GM21723 (cell line): ENCODE results near the gene NEO1.

ENCODE experiments used
- ATAC-seq: cut with Tn5 transposase; IDR thresholded peaks from one replicate; pipeline ENCODE4 v1.9.1; 2021; ENCODE audit warnings: mild to moderate bottlenecking, moderate library complexity; ENCODE audit not compliant: unreplicated experiment

Gene NEO1

DNA sequence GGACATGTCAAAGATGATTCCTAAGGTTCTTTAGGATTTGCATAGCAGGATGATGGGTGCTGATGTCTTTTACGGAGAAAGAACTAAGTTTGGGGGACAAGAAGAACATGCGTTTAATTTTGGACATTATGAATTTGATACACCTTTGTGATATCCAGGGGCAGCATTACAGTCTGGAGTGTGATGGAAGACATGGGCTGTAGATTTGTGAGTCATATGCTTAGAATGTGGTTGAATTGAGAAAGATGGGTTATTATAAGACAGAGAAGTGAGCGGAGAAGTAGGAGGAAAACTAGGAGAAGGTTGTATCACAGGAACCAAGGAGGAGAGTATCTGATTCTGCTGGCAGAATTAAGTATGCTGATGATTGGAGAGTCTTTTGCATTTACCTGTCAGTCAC, 20.6 kb downstream of the NEO1 start:
- no peak for ATAC-seq

DNA sequence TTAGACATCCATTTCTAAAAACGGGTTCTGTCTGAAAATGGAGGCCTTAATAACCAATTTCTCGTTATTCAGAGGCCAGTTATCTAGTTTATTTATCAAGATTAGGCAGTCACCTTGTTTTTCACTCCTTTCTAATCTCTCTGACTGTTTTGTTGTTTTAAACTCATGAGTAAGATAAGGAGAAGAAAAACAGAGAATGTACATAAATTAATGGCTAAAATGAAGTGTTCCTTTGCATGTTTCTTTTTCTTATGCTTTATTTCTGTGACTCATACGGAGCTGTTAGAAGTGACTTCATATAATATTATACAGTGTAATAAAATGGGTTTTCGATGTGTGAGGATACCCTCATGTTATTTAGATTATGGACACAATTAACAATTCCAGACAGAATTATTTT, 22.0 kb downstream of the NEO1 start:
- no peak for ATAC-seq

DNA sequence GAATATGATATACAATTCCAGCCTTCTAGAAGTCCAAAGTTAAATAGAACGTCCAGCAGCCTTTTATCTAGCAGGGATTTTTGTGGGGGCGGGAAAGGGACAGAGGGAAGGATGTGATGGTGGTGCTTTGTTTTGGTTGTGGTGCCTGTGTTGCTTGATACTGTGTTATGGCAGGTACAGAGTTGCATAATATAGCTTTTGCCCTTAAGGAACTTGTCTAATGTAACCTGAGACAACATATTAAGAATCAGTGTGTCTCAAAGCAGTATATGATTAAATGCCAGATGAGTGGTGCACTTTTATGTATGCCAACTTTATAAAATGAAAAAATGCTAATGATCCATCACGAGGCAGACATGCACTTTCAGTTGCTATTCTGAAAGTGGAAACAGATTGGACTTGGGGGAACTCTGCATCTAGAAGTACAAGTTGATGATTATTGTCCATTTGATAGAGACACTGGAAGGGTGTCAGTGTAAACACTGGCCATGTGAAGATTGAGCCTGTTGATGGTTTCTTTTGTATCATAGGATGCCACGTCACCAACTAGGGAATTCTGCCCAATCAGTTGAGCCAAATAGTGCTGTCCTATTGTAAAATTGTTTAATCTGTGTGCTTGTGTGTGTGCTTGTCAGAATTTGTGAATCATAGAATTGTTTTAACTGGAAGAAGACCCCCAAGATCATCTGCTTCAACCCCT, 23.0 kb downstream of the NEO1 start:
- no peak for ATAC-seq

DNA sequence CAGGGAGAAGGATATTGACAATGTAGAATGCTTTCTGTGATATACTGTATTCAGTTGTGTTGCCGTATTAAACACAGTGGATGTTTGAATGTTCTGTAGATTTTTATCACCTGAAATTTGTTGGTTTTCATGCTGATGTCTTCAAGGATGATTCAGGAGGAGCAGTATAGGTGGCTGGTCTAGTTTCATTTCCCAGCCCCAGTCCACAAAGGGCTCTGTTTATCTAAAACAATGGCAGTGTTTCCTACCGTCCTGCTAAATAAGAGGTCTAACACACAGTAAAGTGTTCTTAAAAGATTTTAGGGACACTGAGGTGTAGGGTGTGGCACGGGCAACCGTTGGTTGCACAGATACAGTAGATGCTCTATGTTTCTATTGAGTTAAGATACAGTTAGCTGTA, 26.0 kb downstream of the NEO1 start:
- ATAC-seq: no peak

DNA sequence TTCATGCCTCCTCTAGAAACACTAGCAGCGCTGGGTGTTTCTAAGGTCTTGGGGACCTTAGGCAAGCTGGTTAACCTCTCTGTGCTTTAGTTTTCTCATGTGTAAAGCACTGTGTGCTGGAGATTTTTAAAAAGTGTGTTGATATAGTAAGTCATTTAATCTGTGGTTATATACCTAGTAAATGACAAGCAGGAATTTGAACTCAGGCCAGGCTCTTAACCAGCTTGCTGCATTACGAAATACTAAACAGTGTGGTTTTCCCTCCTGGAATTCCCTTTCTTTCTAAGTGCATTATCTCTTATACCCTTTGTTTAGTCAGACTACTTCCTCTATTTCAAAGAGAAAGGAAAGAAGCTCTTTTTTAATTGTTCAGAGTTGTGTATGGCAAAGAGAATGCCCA, 26.5 kb downstream of the NEO1 start:
- ATAC-seq: no peak

DNA sequence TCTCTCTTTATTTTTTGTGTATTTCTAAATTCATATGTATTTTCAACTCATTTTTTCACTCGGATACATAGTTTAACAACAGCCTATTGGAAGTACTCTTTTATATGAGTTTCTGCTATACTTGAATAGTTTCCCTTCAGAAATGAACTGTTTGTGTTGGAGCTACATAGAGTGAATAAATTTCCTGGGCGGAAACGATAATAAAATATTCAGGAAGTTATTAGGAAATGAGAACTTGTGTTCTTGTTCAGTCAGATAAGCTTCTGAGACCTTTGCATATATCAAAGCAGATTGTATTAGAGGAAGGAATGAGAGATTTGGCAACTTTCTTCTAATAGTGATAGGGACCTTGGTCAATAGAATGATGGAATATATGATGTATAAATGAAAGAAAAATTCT, 27.3 kb downstream of the NEO1 start:
- ATAC-seq: no peak

DNA sequence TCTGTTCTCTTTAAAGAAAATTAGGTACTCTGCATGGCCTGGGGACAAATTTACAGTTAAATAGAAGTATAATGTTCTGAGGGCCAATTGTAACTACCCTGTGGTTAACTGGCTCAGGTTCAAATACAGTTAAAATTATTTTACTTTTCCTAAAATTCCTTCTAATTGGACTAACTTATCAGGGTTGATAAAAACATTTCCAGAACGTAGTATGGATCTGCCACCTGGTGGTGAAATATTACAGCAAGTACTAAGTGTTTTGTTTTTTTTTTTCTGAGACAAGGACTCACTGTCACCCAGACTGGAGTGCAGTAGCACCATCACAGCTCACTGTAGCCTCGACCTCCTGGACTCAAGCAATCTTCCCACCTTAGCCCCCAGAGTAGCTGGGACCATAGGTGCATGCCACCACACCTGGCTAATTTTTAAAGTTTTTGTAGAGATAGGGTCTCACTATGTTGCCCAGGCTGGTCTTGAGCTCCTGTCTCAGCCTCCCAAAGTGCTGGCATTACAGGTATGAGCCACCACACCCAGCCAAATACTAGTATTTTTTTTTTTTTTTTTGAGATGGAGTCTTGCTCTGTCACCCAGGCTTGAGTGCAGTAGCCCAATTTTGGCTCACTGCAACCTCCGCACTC, 29.2 kb downstream of the NEO1 start:
- no peak for ATAC-seq

DNA sequence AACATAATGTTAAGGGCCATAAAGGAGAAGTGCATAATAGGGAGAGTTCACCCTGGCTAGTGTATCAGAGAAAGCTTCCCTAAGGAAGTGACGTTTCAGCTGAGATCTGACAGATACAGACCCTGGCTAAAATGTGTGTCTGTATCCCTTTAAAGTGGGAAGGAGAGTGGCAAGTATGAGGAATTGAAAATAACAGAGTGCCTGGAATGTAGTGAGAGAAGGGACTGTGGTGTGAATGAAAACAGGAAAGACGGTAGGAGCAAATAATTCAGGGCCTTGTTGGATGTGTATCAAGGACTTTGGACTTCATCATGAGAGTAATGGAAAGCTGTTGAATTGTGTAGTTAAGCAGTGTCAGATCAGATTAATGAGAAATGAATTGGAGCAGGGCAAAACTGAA, 30.5 kb downstream of the NEO1 start:
- ATAC-seq: no peak

DNA sequence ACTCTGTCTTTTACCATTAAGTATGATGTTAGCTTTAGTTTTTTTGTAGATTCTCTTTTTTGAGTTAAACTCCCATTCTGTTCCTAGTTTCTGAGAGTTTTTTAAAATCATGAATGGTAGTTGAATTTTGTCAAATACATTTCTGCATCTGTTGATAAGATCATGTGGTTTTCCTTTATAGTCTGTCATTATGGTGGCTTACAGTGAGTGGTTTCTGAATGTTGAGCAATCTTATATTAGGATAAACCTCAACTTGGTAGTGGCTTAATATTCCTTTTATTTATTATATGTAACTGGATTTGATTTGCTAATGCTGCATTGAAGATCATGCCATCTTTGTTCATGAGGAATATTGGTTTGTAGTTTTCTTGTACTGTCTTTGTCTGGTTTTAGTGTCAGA, 34.8 kb downstream of the NEO1 start:
- ATAC-seq: no peak

DNA sequence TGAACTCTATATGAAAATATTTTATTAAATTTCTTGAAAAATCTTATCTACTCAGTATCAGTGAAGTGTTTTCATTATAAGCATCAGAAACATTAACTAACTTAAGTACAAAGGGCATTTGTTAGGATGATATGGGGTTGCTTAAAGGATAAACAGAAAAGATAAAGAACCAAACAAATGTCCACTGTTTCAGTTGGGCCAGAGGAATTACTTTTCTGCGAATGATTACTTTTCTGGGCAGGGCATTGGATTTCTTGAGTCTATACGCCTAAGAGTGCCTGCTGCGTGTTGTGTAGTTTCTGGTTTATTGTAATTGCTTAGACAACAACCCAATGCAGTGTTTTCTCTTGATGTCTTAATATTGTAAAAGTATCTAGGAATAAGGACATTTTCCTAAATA, 52.8 kb downstream of the NEO1 start:
- ATAC-seq: no peak

DNA sequence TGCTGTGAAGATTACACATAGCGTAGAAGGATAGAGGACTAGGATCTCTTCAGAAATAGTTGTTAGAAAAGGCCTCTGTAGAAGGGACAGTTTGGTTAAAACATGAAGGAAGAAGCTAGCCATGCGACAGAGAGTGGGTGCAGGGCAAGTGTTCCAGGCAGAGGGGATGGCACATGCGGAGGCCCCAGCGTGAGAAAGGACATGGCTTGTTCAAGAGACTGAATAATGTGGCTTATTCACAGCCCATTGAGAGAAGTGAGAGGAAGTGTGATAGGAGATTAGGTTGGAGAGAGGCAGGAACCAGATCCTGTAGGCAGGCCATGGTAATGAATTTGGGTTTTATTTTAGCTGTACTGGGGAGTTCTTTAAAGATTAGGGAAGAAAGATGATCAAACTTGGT, 56.4 kb downstream of the NEO1 start:
- ATAC-seq: no peak

DNA sequence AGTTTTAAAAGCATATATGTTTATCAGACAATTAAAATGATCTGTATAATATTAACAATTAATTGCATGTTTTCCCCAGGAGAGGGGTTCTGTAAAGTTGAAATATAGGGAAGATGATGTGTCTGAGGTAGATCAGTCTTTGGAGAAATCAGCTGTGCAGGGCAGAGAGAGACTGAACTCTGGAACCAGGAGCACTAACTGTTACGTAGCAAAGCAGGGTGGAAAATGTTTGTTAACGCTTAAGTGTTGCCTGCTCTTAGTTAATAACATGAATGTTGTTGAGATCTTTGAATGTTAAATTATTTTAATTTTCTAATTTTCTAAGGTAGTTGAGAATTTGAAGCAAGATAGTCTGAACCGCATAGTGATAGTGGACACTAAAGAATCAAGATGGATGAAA, 57.5 kb downstream of the NEO1 start:
- no peak for ATAC-seq

DNA sequence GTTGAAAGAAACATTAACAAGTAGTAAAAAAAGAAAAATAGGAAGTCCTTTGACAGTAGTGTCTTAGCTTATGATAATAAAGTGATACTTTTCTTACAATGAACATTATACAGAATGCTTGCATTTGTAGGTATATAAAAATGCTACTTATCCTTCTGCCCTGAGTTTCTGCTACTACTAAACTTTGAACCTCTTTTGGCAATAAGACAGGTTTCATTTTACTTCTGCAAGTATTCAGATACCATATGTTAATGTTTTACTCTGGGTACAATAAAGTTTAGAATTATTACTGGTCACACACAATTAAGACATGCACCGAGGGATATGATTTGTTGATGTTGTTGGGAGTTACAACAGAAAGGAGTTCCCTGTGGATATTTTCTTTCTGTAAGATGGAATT, 57.9 kb downstream of the NEO1 start:
- no peak for ATAC-seq

DNA sequence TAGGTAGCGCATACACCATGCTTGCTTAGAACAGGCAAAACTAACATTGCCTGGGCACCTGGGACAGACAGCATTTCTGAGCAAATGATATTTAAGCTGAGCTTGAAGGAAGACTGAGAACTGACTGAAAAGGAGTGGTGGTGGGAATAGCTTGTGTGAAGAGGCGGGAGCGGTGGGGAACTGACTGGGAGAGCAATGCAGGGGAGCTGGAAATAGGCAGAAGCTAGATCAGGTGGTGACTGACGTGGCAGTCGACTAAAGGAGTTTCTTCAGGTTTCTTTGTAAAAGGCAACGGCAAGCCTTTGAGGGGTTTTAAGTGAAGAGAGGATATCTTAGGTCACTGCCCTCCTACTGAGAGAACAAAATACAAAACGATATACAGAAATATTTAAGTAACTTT, 61.8 kb downstream of the NEO1 start:
- no peak for ATAC-seq

DNA sequence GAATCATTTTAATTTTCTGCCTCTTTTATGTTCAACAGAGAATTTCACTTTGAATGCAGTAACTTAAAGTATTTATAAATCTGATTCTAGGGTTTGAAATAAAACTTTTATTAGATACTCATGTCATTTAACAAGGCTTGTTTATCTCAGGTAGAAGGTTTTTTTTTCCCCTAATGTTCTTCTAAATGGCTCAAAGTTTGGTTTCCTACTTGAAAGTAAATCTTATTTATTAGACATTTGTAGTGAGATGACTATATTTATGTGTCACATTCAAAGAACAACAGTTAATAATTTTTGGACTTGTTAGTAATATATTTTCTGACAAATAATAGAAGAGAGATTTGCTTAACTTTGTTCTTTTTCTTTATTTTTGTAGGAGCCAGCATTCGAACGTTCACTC, 63.9 kb downstream of the NEO1 start:
- ATAC-seq: no peak

DNA sequence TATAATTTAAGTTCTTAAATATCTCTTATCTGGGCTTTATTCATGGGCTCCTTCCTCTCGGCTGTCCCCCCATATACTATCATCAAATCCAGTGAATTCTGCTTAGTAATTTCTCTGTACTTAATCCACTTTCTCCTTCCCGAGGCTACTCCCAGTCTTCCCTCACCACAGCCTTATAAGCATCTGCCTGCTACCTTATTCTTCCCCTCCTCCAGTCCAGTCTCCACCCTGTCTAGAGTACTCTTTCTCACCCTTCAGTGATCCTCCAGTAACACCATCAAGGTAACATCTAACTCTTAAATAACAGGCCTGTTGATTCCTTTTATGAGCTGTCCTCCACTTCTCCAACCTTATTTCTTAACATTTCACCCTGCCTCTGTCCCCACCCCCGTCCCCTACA, 65.8 kb downstream of the NEO1 start:
- ATAC-seq: no peak

DNA sequence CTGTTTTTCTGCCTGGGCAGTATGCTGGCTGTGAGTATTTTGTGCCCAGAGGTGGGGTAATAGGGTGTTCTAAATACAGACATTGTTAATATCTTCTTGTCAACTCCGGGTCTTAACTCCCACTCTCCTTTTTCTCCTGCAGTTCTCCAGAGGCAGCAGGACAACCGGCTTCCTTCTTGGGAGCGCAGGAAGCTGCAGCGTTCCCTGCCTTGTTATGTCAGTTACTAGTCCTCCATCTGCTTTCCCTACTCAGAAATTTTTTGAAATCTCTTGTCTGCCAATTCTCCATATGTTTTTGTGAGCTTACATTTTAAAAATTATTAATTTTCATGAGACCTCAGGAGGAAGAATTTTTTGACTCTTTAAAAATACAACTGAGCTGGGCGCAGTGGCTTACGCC, 67.2 kb downstream of the NEO1 start:
- ATAC-seq: no peak

DNA sequence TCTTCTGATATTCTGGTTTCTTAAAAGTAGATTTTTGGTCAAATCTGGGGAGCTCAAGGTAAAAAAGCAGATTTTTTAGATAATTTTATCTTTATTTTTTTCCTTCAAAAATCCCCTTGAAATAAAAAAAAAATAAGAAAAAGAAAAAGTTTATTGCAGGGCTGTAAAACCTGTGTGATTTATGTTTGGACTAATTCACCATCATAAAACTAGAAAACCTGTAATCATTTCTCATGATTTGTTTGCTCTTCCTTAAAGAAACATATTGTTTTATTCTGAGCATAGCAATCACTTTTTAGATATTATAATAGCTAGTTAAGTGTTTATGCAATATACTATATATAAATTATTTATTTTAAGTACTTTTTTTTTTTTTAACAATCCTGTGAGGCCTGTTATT, 68.0 kb downstream of the NEO1 start:
- ATAC-seq: no peak

DNA sequence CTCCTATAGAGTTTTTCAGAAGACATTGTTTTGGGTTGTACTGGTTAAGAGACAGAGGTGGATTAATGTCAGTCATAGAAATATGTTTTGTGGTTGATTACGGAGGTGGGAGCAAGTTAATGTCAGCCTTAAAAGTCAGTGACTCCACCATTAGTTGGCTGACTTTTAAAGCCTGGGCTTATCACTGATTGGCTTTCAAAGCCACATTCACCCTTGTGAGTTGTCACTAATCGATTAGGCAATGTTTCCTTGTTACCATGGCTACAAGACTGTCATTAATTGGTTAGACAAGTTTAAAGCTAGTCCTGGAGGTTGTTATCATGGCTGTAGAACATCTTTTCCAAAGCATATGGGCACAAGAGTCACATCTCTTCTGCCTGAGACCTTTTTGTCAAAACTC, 73.0 kb downstream of the NEO1 start:
- ATAC-seq: no peak

DNA sequence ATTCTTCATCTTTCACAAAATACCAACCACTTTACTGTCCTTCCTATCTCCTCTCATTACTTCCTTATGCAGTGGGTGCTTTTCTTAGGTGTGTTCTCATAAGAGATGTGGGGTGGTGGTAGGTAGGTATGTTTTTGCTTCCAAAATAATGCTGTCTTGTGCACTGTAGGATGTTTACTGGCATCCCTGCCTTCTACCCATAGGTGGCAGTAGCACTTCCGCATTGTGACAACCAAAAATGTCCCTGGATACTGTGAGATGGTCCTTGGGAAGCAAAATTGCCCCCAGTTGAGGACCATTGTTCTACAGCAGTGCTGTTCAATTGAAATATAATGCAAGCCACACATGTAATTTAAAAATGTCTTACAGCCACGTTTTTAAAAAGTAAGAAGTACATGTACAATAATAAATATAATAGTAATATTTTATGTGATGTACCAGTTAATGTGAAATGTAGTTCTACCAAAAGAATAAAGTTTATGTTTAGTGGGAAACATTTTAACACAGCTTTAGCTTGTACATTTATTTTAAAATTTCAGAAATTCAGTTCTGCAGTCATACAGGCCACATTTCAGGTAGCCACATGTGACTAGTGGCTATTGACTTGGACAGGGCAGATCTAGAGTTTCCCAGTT, 75.2 kb downstream of the NEO1 start:
- no peak for ATAC-seq

DNA sequence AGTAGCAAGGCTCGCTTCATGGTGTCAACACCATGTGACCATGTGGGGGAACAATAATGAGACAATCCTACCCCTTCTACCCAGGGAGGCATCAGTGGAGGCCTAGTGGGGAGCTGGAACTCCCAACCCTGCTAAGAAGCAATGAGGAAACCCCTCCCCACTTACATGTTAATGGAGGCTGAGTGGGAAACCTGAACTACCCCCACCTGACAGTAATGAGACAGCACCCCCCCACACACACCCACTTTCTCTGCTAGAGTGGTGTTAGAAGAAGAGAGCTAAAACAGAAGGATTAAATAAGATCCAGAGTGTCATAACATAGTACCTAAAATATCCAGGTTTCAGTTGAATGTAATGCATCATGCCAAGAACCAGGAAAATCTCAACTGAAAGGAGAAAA, 78.6 kb downstream of the NEO1 start:
- no peak for ATAC-seq

DNA sequence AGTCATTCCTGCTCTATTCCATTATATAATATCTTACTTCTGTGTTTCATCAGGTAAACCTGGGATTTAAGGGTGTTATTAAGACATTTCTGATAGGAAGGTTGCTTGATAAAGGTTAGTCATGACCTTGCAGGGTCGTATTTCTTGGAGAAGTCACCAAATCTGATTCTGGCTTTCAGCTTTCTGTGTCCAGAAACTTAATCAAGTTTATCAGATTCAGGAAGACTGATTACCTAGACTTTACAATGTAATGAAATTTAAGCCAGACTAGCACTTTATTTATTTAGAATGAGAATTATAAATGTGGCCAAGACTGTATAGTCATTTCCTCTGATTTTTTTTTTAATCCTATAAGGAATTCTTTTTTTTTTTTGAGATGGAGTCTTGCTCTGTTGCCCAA, 81.9 kb downstream of the NEO1 start:
- no peak for ATAC-seq
